ENCODE data around the gene FOXO6.

The FOXO6 gene

DNA sequence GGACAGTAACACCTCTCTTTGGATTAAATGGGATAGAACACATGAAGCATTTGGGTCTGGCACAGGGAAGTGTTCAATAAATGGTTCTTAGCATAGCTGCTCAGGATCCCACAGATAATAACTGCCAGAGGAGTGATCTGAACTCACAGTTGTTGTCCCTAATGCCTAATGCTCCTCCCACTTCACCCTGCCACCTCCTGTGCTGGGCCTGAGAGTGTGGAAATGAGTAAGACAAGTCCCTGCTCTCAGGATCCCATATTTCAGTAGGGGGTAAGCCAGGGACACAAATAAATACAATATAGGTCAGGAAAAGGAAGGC, 19.9 kb upstream of the FOXO6 start:
- no peak for ATAC-seq
- TF ChIP-seq OSR1 (CRISPR knock-in tag; IDR thresholded peaks at IDR 0.05) = no peak

DNA sequence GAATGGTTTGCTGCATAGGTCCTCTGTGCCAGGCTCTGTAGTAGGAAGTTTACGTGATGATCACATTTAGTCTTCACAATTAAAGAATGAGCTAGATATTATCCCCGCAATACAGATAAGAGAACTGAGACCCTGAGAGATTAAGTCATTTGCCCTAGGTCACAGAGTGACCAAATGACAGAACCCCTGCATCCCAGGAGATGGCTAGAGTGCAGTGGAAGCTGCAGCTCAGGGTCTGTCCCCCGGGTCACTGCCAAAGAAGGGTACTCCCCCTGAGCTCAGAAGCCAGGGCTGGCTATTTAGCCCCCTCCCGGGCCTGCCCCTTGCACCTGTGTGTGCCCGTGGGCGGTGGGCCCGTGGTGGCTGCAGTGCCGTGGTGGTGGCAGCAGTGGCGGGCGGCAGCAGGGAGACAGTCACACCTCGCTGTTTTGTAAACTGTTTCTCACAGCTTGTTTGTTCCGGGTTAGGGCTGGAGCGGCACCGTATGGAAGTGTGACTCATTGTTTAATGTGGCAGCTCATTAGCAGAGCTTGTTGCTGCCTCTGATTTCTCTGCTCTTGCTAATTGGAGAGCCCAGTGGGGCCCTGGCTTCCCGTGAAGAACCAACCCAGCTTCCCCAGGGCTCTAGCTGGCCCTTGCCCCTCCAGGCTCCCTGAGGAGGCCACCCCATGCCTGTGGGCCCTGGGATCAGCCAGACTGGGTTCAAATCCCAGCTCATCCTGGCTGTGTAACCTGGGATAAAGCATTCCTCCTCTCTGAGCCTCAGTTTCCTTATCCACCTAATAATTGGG, 19.3 kb upstream of the FOXO6 start:
- no peak for ATAC-seq
- no peak for TF ChIP-seq ZFP30 (CRISPR knock-in tag; IDR thresholded peaks at IDR 0.05)
- no peak for TF ChIP-seq ZC3H10 (CRISPR knock-in tag; IDR thresholded peaks at IDR 0.05)
- TF ChIP-seq, protein P1, sequence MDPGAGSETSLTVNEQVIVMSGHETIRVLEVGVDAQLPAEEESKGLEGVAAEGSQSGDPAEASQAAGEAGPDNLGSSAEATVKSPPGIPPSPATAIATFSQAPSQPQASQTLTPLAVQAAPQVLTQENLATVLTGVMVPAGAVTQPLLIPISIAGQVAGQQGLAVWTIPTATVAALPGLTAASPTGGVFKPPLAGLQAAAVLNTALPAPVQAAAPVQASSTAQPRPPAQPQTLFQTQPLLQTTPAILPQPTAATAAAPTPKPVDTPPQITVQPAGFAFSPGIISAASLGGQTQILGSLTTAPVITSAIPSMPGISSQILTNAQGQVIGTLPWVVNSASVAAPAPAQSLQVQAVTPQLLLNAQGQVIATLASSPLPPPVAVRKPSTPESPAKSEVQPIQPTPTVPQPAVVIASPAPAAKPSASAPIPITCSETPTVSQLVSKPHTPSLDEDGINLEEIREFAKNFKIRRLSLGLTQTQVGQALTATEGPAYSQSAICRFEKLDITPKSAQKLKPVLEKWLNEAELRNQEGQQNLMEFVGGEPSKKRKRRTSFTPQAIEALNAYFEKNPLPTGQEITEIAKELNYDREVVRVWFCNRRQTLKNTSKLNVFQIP (CRISPR knock-in tag; IDR thresholded peaks at IDR 0.05; ENCODE audit: borderline replicate concordance, low read depth) = no peak
- no peak for TF ChIP-seq OSR1 (CRISPR knock-in tag; IDR thresholded peaks at IDR 0.05)
- TF ChIP-seq GLIS3 (CRISPR knock-in tag; IDR thresholded peaks at IDR 0.05) = no peak
- TF ChIP-seq ESRRG (CRISPR knock-in tag; IDR thresholded peaks at IDR 0.05) = no peak
- TF ChIP-seq ZNF8 (CRISPR knock-in tag; IDR thresholded peaks at IDR 0.05) = no peak
- no peak for TF ChIP-seq ISL1 (CRISPR knock-in tag; IDR thresholded peaks at IDR 0.05)
- TF ChIP-seq PPARA (CRISPR knock-in tag; IDR thresholded peaks at IDR 0.05; ENCODE audit: borderline replicate concordance) = no peak
- TF ChIP-seq TCF4 (CRISPR knock-in tag; IDR thresholded peaks at IDR 0.05; ENCODE audit: borderline replicate concordance) = no peak
- no peak for TF ChIP-seq ZFP3 (CRISPR knock-in tag; IDR thresholded peaks at IDR 0.05)
- TF ChIP-seq TOX (CRISPR knock-in tag; IDR thresholded peaks at IDR 0.05; ENCODE audit: borderline replicate concordance) = no peak
- TF ChIP-seq, protein P2, sequence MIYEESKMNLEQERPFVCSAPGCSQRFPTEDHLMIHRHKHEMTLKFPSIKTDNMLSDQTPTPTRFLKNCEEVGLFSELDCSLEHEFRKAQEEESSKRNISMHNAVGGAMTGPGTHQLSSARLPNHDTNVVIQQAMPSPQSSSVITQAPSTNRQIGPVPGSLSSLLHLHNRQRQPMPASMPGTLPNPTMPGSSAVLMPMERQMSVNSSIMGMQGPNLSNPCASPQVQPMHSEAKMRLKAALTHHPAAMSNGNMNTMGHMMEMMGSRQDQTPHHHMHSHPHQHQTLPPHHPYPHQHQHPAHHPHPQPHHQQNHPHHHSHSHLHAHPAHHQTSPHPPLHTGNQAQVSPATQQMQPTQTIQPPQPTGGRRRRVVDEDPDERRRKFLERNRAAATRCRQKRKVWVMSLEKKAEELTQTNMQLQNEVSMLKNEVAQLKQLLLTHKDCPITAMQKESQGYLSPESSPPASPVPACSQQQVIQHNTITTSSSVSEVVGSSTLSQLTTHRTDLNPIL (CRISPR knock-in tag; IDR thresholded peaks at IDR 0.05; ENCODE audit: low read depth) = no peak
- TF ChIP-seq ARNTL (CRISPR knock-in tag; IDR thresholded peaks at IDR 0.05; ENCODE audit: borderline replicate concordance, low read depth) = no peak
- TF ChIP-seq CSDC2 (CRISPR knock-in tag; IDR thresholded peaks at IDR 0.05) = no peak
- TF ChIP-seq, protein P3, sequence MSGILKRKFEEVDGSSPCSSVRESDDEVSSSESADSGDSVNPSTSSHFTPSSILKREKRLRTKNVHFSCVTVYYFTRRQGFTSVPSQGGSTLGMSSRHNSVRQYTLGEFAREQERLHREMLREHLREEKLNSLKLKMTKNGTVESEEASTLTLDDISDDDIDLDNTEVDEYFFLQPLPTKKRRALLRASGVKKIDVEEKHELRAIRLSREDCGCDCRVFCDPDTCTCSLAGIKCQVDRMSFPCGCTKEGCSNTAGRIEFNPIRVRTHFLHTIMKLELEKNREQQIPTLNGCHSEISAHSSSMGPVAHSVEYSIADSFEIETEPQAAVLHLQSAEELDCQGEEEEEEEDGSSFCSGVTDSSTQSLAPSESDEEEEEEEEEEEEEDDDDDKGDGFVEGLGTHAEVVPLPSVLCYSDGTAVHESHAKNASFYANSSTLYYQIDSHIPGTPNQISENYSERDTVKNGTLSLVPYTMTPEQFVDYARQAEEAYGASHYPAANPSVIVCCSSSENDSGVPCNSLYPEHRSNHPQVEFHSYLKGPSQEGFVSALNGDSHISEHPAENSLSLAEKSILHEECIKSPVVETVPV (CRISPR knock-in tag; IDR thresholded peaks at IDR 0.05) = no peak
- TF ChIP-seq, protein P4, sequence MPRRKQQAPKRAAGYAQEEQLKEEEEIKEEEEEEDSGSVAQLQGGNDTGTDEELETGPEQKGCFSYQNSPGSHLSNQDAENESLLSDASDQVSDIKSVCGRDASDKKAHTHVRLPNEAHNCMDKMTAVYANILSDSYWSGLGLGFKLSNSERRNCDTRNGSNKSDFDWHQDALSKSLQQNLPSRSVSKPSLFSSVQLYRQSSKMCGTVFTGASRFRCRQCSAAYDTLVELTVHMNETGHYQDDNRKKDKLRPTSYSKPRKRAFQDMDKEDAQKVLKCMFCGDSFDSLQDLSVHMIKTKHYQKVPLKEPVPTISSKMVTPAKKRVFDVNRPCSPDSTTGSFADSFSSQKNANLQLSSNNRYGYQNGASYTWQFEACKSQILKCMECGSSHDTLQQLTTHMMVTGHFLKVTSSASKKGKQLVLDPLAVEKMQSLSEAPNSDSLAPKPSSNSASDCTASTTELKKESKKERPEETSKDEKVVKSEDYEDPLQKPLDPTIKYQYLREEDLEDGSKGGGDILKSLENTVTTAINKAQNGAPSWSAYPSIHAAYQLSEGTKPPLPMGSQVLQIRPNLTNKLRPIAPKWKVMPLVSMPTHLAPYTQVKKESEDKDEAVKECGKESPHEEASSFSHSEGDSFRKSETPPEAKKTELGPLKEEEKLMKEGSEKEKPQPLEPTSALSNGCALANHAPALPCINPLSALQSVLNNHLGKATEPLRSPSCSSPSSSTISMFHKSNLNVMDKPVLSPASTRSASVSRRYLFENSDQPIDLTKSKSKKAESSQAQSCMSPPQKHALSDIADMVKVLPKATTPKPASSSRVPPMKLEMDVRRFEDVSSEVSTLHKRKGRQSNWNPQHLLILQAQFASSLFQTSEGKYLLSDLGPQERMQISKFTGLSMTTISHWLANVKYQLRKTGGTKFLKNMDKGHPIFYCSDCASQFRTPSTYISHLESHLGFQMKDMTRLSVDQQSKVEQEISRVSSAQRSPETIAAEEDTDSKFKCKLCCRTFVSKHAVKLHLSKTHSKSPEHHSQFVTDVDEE (CRISPR knock-in tag; IDR thresholded peaks at IDR 0.05) = no peak

DNA sequence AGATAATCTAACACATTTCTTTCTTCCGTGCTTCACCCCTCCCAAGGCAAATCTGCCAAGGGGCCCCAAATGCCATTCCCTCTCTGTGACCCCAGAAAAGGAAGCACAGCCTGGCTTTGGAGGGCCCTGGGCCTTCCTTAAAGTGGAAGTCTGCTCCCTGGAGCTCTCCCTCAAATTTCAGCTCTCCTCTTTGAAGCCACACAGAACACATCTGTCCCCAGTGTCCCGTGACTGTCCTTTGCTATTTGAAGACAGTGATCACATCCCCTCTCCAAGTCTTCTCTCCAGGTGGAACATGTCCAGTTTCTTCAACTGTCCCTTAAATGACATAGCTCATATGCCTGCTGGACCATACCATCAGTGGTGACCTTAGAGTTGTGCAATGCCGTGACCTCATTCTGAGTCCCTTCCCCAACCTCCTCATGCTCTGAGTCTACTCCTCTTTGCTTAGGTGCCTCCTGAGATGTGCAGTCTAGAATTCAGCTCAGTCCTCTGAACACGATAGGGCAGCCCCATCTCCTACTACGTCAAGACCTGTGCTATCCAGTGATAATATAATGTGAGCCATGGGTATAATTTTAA, 18.4 kb upstream of the FOXO6 start:
- no peak for ATAC-seq
- TF ChIP-seq ZNF565 (CRISPR knock-in tag; conservative IDR thresholded peaks at IDR 0.05; ENCODE audit: low read depth) (no peak), TCF4 (CRISPR knock-in tag; IDR thresholded peaks at IDR 0.05; ENCODE audit: borderline replicate concordance) (no peak), ZNF8 (CRISPR knock-in tag; IDR thresholded peaks at IDR 0.05) (no peak), ZFP30 (CRISPR knock-in tag; IDR thresholded peaks at IDR 0.05) (no peak), GLIS3 (CRISPR knock-in tag; IDR thresholded peaks at IDR 0.05) (no peak), OSR1 (CRISPR knock-in tag; IDR thresholded peaks at IDR 0.05) (no peak), PPARA (CRISPR knock-in tag; IDR thresholded peaks at IDR 0.05; ENCODE audit: borderline replicate concordance) (no peak), ZNF70 (CRISPR knock-in tag; IDR thresholded peaks at IDR 0.05) (no peak), CSDC2 (CRISPR knock-in tag; IDR thresholded peaks at IDR 0.05) (no peak)
- TF ChIP-seq, protein P1 (CRISPR knock-in tag; IDR thresholded peaks at IDR 0.05; ENCODE audit: borderline replicate concordance, low read depth) = no peak
- TF ChIP-seq, protein P4 (CRISPR knock-in tag; IDR thresholded peaks at IDR 0.05) = no peak
